B cell (primary cell): ENCODE data around the gene BACH2. TPM values are rescaled to one million over a fixed set of nuclear protein-coding genes. Genes with fewer than 3 reads are reported as not detected.

Experiments
- ATAC-seq: fragments of 200-7000 bp; cut with Tn5 transposase; one replicate; pipeline ENCODE4 v1.10.0; 2021; ENCODE audit warnings: low read depth, mild to moderate bottlenecking, moderate number of reproducible peaks, moderate library complexity
- CTCF ChIA-PET: fragments of 350-600 bp; sonication (Branson Sonifier 250); formaldehyde crosslinking; loops from one replicate; lab custom pipeline; 2021; ENCODE audit warnings: antibody characterized with exemption, inconsistent platforms; lab: Charles Lee
- POLR2A ChIA-PET: fragments of 350-600 bp; sonication (Branson Sonifier 250); formaldehyde crosslinking; loops from one replicate; lab custom pipeline; 2021; ENCODE audit warnings: antibody characterized with exemption; lab: Charles Lee
- DNase-seq: peaks from one replicate; pipeline ENCODE4 v3.0.0; 2013
- H2AFZ ChIP-seq: 2 replicates; pipeline ENCODE4 v1.6.1; 2012; ENCODE audit warnings: mild to moderate bottlenecking, low read depth, low read length; ENCODE audit not compliant: insufficient read depth, poor library complexity, severe bottlenecking
- H3K27ac ChIP-seq, 2 donors: 1 replicate in 1 of 2; 2 replicates in 1 of 2; pipeline ENCODE4 v1.5.1; 2012 to 2013; ENCODE audit warnings: low read length in 2 of 2, mild to moderate bottlenecking in 2 of 2, moderate library complexity in 1 of 2
- H3K27me3 ChIP-seq, 4 experiments: fragments of 200-600 bp in 1 of 4; sonication (generic) in 1 of 4; replicated peaks in 1 of 4; 1 replicate in 2 of 4; 2 replicates in 2 of 4; pipeline versions ENCODE4 v1.6.1 to v1.7.0; 2013 to 2016; ENCODE audit warnings: low read length in 3 of 4, mild to moderate bottlenecking in 2 of 4, mixed read lengths in 1 of 4, moderate library complexity in 1 of 4; ENCODE audit not compliant: insufficient read depth in 4 of 4, control insufficient read depth in 3 of 4; ENCODE audit errors: control extremely low read depth in 1 of 4
- H3K36me3 ChIP-seq, 2 experiments: replicated peaks in 1 of 2; 1 replicate in 1 of 2; 2 replicates in 1 of 2; pipeline versions ENCODE4 v1.6.1 to v1.7.1; 2013; ENCODE audit warnings: low read length in 1 of 2; ENCODE audit not compliant: insufficient read depth in 2 of 2, control insufficient read depth in 1 of 2; ENCODE audit errors: control extremely low read depth in 1 of 2, extremely low read depth in 1 of 2
- H3K4me1 ChIP-seq, 2 donors: fragments of 200-600 bp in 1 of 2; sonication (generic) in 1 of 2; 1 replicate in 1 of 2; 2 replicates in 1 of 2; pipeline versions ENCODE4 v1.5.1 to v1.6.1; 2013 to 2017; ENCODE audit warnings: low read length in 2 of 2; ENCODE audit not compliant: control insufficient read depth in 2 of 2, insufficient read depth in 2 of 2
- H3K4me2 ChIP-seq: replicated peaks from 2 replicates; pipeline ENCODE3; 2012; ENCODE audit warnings: mild to moderate bottlenecking, low read depth, low read length; ENCODE audit not compliant: poor library complexity, severe bottlenecking
- H3K4me3 ChIP-seq, 5 experiments: fragments of 200-600 bp in 1 of 5; sonication (generic) in 1 of 5; 1 replicate in 3 of 5; 2 replicates in 2 of 5; pipeline versions ENCODE4 v1.5.1 to v1.7.0; 2011 to 2016; ENCODE audit warnings: low read length in 4 of 5, mild to moderate bottlenecking in 4 of 5, low read depth in 2 of 5, control low read depth in 1 of 5, moderate library complexity in 1 of 5; ENCODE audit not compliant: insufficient read depth in 1 of 5; ENCODE audit errors: control extremely low read depth in 1 of 5, extremely low read depth in 1 of 5
- H3K79me2 ChIP-seq: fragments of 200-600 bp; sonication (generic); one replicate; pipeline ENCODE4 v1.6.0; 2016; ENCODE audit warnings: low read length; ENCODE audit not compliant: control insufficient read depth, insufficient read depth
- H3K9ac ChIP-seq: fragments of 200-600 bp; sonication (generic); 2 replicates; pipeline ENCODE4 v1.6.1; 2017; ENCODE audit warnings: mild to moderate bottlenecking, low read length, moderate library complexity
- H3K9me3 ChIP-seq, 3 donors: one replicate each; pipeline versions ENCODE4 v1.6.1 to v1.7.1; 2013; ENCODE audit warnings: low read length in 2 of 3; ENCODE audit not compliant: control insufficient read depth in 2 of 3, insufficient read depth in 1 of 3; ENCODE audit errors: control extremely low read depth in 1 of 3
- H4K20me1 ChIP-seq: 2 replicates; pipeline ENCODE4 v1.6.0; 2012; ENCODE audit warnings: mild to moderate bottlenecking, low read length; ENCODE audit not compliant: insufficient read depth, control insufficient read depth, poor library complexity, severe bottlenecking
- H3K27ac Mint-ChIP-seq: one replicate; pipeline ENCODE4 v1.8.0; 2021; ENCODE audit warnings: mixed read lengths
- H3K27me3 Mint-ChIP-seq: one replicate; pipeline ENCODE4 v1.8.0; 2021; ENCODE audit warnings: mixed read lengths
- H3K4me1 Mint-ChIP-seq: one replicate; pipeline ENCODE4 v1.8.0; 2021; ENCODE audit warnings: mixed read lengths
- H3K4me3 Mint-ChIP-seq: one replicate; pipeline ENCODE4 v1.8.0; 2021; ENCODE audit warnings: mixed read lengths
- H3K9me3 Mint-ChIP-seq: one replicate; pipeline ENCODE4 v1.8.0; 2022; ENCODE audit warnings: mixed read lengths; ENCODE audit not compliant: insufficient read depth
- EZH2 ChIP-seq: IDR thresholded peaks from 2 replicates; pipeline ENCODE4 v1.6.1; 2012; ENCODE audit warnings: borderline replicate concordance, low read depth, mild to moderate bottlenecking, moderate library complexity, low read length; ENCODE audit not compliant: insufficient read depth, poor library complexity, severe bottlenecking
- WGBS: methylation state at CpG from one replicate; pipeline ENCODE4 v1.1.5; 2013; ENCODE audit warnings: missing lambda C conversion rate; ENCODE audit not compliant: insufficient coverage; 5-methylcytosine and 5-hydroxymethylcytosine counted together
- intact Hi-C: fragments of 100-400 bp; cut with micrococcal nuclease; formaldehyde crosslinking; loops from one replicate; pipeline ENCODE4 v1.10.0; 2022
- polyA plus RNA-seq: library from polyadenylated mRNA; depleted of rRNA; stranded (reverse); fragments of >200 nt; gene quantifications from 2 replicates; pipeline ENCODE4 v1.2.3, GENCODE V29; 2012
- total RNA-seq, 2 donors: library from RNA; stranded (reverse); fragments of 120-200 nt in 1 of 2; gene quantifications; 1 replicate in 1 of 2; 2 replicates in 1 of 2; pipeline versions ENCODE4 v1.2.3 to v1.2.4, GENCODE V29; 2013 to 2022
- TF ChIP-seq, protein P1 (sequence below): fragments of 200-600 bp; IDR thresholded peaks from one replicate; pipeline ENCODE4 v1.8.0; 2022; ENCODE audit warnings: antibody characterized with exemption, mild to moderate bottlenecking

The BACH2 gene
- total and polyA plus RNA-seq, 2 donors (not counting 1 experiment from before 2014, with no cell fraction given) = 41.1 to 235 TPM

DNA sequence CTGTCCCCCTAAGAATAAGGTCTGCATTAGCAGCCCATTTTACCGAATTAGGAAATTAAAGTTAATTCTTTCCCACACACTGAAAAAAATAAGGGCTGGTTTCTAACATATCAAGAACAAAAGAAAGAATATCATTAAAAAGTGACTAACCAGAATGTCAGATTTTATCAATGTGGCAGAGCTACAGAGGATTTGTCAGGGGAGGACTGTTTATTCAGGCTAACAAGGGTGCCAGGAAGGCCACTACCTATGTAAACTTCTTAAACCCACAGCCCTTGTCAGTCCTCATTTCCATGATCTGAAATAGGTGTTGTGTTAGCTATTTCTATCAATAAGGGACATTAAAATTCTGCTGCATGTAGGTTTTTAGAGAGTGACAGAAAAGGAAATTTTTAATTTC, 76.4 kb downstream of the BACH2 start:
- no peak overlapping the region for H3K27ac Mint-ChIP-seq
- H3K79me2 ChIP-seq = peaks cover 82% of the 10 kb centered on the region
- no CpG with 5 or more reads among the region's 1 CpG for WGBS
- DNase-seq (no peak), ATAC-seq (no peak)
- H3K27me3 ChIP-seq = no peaks in the 10 kb centered on the region
- H3K9me3 Mint-ChIP-seq = peaks cover 7% of the 10 kb centered on the region
- no peak overlapping the region for H3K9ac ChIP-seq
- H3K4me1 ChIP-seq = peaks cover 60 to 63% of the 10 kb centered on the region in 2 donors
- H3K4me3 Mint-ChIP-seq = no peak overlapping the region
- H2AFZ ChIP-seq = no peak overlapping the region
- ChIA-PET CTCF (interaction anchor here (0.9 to 1.3 kb wide), 3 partner anchors 259 to 280 kb away, joined by 3 to 4 read pairs (median 3); no protein-coding TSS in a partner anchor), POLR2A (no interaction called here)
- peak overlapping the region in 1 of 2 donors; percentile 96 for H3K27ac ChIP-seq
- H3K27me3 Mint-ChIP-seq = no peaks in the 10 kb centered on the region
- peak overlapping the region; percentile 50 for H3K4me2 ChIP-seq
- H3K4me1 Mint-ChIP-seq = peaks cover 17% of the 10 kb centered on the region
- H3K4me3 ChIP-seq = no peak overlapping the region
- TF ChIP-seq, protein P1, sequence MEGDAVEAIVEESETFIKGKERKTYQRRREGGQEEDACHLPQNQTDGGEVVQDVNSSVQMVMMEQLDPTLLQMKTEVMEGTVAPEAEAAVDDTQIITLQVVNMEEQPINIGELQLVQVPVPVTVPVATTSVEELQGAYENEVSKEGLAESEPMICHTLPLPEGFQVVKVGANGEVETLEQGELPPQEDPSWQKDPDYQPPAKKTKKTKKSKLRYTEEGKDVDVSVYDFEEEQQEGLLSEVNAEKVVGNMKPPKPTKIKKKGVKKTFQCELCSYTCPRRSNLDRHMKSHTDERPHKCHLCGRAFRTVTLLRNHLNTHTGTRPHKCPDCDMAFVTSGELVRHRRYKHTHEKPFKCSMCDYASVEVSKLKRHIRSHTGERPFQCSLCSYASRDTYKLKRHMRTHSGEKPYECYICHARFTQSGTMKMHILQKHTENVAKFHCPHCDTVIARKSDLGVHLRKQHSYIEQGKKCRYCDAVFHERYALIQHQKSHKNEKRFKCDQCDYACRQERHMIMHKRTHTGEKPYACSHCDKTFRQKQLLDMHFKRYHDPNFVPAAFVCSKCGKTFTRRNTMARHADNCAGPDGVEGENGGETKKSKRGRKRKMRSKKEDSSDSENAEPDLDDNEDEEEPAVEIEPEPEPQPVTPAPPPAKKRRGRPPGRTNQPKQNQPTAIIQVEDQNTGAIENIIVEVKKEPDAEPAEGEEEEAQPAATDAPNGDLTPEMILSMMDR = no peak
- no peak for TF ChIP-seq EZH2
- peaks cover 59% of the 10 kb centered on the region for H4K20me1 ChIP-seq
- intact Hi-C loops = no loop called here
- H3K36me3 ChIP-seq = peaks cover 0 to 31% of the 10 kb centered on the region in 2 experiments
- H3K9me3 ChIP-seq = peaks cover 1 to 11% (median 11%) of the 10 kb centered on the region in 3 donors

DNA sequence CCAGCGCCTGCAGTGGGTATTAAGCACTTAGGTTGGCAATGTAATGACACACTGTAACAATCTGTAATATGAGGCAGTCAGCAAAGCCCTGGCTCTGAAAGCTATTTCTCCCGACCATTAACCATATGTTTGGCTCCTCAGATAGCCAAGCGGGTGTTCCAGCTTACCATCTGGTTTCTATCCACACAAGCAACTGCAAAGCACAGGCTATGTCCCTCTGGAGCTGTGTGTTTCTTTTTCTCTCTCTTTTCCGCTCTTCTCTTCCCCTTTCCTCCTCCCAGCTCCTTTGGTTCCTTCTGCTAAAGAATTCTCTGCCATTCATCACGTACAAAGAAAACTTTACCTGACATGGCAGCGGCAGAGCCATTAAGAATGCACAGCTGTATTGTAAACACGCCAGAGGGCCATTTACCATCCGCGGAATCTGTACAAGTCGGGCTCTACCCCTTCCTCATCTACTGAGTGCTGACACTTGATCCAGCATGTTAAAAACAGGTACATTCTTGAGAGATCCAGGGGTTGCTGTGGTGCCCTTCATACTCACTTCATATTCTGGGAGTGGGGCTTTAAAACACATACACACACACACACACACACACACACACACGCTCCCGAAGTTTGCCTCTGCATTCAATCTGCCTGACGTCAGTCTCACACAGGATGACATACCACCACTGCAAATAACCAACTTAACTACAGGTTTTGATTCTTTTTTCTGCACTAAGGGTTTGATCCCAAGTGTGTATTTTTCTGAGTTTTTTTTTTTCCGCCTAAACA, 77.2 kb downstream of the BACH2 start:
- Histone ChIP-seq H3K4me3 (no peak overlapping the region), H3K9ac (peak overlapping the region; percentile 12), H4K20me1 (peaks cover 59% of the 10 kb centered on the region), H2AFZ (no peak overlapping the region), H3K36me3 (peaks cover 0 to 29% of the 10 kb centered on the region in 2 experiments), H3K4me1 (peaks cover 68 to 70% of the 10 kb centered on the region in 2 donors), H3K9me3 (peaks cover 1 to 11% (median 11%) of the 10 kb centered on the region in 3 donors), H3K27me3 (no peaks in the 10 kb centered on the region), H3K79me2 (peaks cover 82% of the 10 kb centered on the region), H3K4me2 (peak overlapping the region; percentile 50), H3K27ac (peak overlapping the region; percentile 64 to 96)
- H3K27me3 Mint-ChIP-seq = no peaks in the 10 kb centered on the region
- ChIA-PET CTCF (interaction anchor here (0.8 to 6.6 kb wide), 10 partner anchors 20 to 278 kb away, joined by 3 to 84 read pairs (median 4); no protein-coding TSS in a partner anchor), POLR2A (interaction anchor here (0.7 kb wide), 2 partner anchors 35 to 260 kb away, joined by 3 read pairs; no protein-coding TSS in a partner anchor)
- peaks cover 19% of the 10 kb centered on the region for H3K4me1 Mint-ChIP-seq
- TF ChIP-seq, protein P1 = no peak
- TF ChIP-seq EZH2 = no peak
- WGBS = 90% methylated on average over 10 of the region's 14 CpGs
- H3K4me3 Mint-ChIP-seq = no peak overlapping the region
- ATAC-seq (no peak), DNase-seq (no peak)
- H3K27ac Mint-ChIP-seq = no peak overlapping the region
- intact Hi-C loops = loop anchor here (10.0 kb wide), 1 partner anchor 395 kb away; the partner anchor contains the start of gene CASP8AP2
- H3K9me3 Mint-ChIP-seq = peaks cover 7% of the 10 kb centered on the region
